Neuron (in vitro differentiated cells): ENCODE results near the gene CDON.
A peak's percentile ranks its signal among the peaks of the same experiment; 100 is the strongest.

Experiments
- H2AFZ ChIP-seq: one replicate; pipeline ENCODE4 v1.6.1; 2013; ENCODE audit warnings: low read depth, mild to moderate bottlenecking, inconsistent platforms, low read length, moderate library complexity
- H3K27me3 ChIP-seq: one replicate; pipeline ENCODE4 v1.6.1; 2013; ENCODE audit warnings: low read length; ENCODE audit not compliant: insufficient read depth
- H3K36me3 ChIP-seq: one replicate; pipeline ENCODE4 v1.6.1; 2013; ENCODE audit warnings: low read length; ENCODE audit not compliant: insufficient read depth
- H3K4me1 ChIP-seq: one replicate; pipeline ENCODE4 v1.6.1; 2013; ENCODE audit warnings: low read length; ENCODE audit not compliant: insufficient read depth
- H3K4me3 ChIP-seq: 2 replicates; pipeline ENCODE4 v1.5.1; 2013; ENCODE audit warnings: mild to moderate bottlenecking, low read length, moderate library complexity
- H3K9me3 ChIP-seq: one replicate; pipeline ENCODE4 v1.6.1; 2013; ENCODE audit warnings: low read length

CDON gene

GRCh38 chr11:126062679-126063506 lies at the start of gene CDON:
CDON (minus strand) TSS chr11:126062866; CDS start chr11:126023476, 39,390 bp downstream.
- Histone ChIP-seq H3K9me3 (no peaks in the 10 kb centered on the region), H3K4me1 (peaks cover 40% of the 10 kb centered on the region), H3K4me3 (peak within 1 kb of the TSS; percentile 60), H3K36me3 (no peaks in the 10 kb centered on the region), H2AFZ (peak within 1 kb of the TSS; percentile 85), H3K27me3 (no peaks in the 10 kb centered on the region)

DNA sequence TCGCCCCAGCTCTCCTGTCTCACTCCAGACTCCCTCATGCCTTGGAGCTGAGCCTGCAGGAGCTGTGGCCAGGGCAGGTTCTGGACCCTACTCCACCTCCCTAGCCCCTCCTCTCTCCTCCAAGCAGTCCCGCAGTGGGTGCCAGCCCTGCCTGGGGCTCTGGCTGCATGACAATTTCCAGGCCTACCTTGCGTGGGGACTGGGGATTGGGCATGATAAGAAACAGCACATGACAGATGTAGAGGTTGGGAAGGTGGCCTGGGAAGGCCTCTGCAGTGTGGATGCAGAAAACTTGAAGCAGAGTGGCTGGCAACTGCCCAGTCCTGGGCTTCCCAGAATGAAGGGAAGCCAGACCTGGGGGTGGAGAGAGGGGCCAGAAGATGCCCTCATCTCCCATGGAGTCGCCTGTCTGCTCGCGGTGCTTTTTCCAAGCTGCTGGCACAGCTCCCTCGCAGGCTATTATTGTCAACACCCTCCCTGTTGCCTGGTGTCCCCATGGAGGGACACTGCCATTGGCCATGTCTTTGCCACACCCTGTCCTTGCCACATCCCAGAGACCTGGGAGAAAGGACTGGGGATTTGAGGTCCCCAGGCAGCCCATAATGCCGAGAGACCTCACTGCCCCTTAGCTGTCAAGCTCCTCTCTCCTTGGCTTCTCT lies 48.9 kb upstream of the CDON start:
- peaks cover 9% of the 10 kb centered on the region for H3K4me1 ChIP-seq
- peaks cover 62% of the 10 kb centered on the region for H3K27me3 ChIP-seq
- no peak overlapping the region for H2AFZ ChIP-seq
- H3K4me3 ChIP-seq = no peak overlapping the region
- no peaks in the 10 kb centered on the region for H3K9me3 ChIP-seq
- no peaks in the 10 kb centered on the region for H3K36me3 ChIP-seq

- peaks cover 9% of the 10 kb centered on the region for H3K4me1 ChIP-seq
- H3K9me3 ChIP-seq = no peaks in the 10 kb centered on the region
- no peak overlapping the region for H2AFZ ChIP-seq
- no peaks in the 10 kb centered on the region for H3K36me3 ChIP-seq
- no peak overlapping the region for H3K4me3 ChIP-seq
- H3K27me3 ChIP-seq = peaks cover 51% of the 10 kb centered on the region
Observed at GRCh38 chr11:126109941-126110731, 47.5 kb upstream of the CDON start.

DNA sequence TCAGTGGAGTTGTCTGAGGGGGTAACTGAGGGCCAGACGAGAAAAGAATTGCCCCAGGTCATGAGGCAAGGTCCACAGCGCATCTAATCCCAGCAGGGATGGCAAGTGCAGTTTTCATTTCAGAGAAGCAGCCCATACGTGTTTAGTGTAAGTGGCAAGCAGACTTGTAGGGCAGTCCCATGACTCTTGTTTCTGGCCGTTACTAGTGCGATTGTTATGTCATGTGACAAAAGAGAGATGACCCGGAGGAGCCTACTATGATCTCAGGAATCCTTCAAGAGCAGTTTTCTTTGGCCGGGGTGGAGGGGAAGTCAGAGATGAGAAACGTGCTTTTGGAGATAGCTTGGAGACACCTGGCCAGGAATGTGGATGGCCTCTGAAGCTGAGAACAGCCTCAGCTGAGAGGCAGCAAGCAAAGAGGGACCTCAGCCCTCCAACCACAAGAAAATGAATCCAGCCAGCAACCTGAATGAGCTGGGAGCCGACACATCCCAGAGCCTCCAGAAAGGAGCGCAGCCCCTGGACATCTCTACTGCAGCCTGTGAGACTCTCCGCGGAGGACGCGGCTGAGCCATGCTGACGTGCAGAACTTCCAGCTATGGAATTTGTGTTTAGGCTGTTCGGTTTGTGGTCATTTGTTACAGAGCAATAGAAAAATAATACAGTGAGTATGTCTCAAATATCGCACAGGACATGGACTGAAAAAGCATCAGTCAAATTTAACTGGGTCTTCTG lies 44.1 kb upstream of the CDON start:
- H3K4me3 ChIP-seq = no peak overlapping the region
- no peaks in the 10 kb centered on the region for H3K9me3 ChIP-seq
- no peaks in the 10 kb centered on the region for H3K36me3 ChIP-seq
- no peak overlapping the region for H2AFZ ChIP-seq
- peaks cover 17% of the 10 kb centered on the region for H3K4me1 ChIP-seq
- peaks cover 28% of the 10 kb centered on the region for H3K27me3 ChIP-seq

GRCh38 chr11:126105748-126106080 lies 43.0 kb upstream of the CDON start:
- H3K4me3 ChIP-seq = no peak overlapping the region
- H3K36me3 ChIP-seq = no peaks in the 10 kb centered on the region
- H3K4me1 ChIP-seq = peaks cover 27% of the 10 kb centered on the region
- H2AFZ ChIP-seq = no peak overlapping the region
- peaks cover 27% of the 10 kb centered on the region for H3K27me3 ChIP-seq
- H3K9me3 ChIP-seq = no peaks in the 10 kb centered on the region

DNA sequence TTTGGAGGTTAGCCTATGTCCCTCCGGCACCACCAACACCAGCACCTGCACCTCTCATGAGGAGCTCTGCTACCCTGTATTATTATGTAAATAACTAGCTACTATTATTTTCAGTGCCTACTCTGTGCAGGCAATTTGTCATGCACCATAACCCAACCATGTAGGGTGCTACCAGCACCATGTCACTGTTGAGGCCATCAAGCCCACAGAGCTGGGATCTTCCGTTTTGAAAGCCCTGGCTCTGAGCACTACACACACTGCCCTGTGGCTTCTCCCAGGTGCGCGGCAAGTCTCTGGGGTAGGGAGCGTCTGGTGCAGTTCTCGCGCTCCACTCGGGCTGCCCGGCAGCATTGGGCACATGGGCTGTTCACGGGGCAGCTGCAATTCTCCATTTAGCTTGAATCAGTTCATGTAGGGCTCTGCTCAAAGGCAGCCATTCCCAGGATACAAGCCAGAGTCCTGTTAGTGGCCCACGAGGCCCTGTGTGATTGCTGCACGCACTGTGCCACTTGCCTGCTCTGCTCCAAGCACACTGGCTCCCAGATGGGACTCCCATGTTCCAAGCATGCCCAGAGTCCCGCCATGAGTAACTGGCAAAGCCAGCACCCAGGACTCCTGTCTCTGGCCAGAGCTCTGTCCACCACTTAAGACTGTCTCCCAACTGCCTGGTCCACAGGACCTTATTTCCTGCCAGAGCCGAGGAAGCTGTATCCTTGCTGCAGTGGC lies 42.5 kb upstream of the CDON start:
- peaks cover 32% of the 10 kb centered on the region for H3K4me1 ChIP-seq
- peaks cover 24% of the 10 kb centered on the region for H3K27me3 ChIP-seq

GRCh38 chr11:126104420-126104819 lies 41.8 kb upstream of the CDON start:
- H3K9me3 ChIP-seq = no peaks in the 10 kb centered on the region
- H3K27me3 ChIP-seq = peaks cover 21% of the 10 kb centered on the region
- peaks cover 37% of the 10 kb centered on the region for H3K4me1 ChIP-seq
- no peaks in the 10 kb centered on the region for H3K36me3 ChIP-seq
- no peak overlapping the region for H3K4me3 ChIP-seq
- no peak overlapping the region for H2AFZ ChIP-seq

More for the DNA sequence above, 42.5 kb upstream of the CDON start:
- Histone ChIP-seq H3K4me3 (no peak overlapping the region), H2AFZ (no peak overlapping the region), H3K9me3 (no peaks in the 10 kb centered on the region), H3K36me3 (no peaks in the 10 kb centered on the region)

- Histone ChIP-seq H3K4me1 (peaks cover 37% of the 10 kb centered on the region), H3K9me3 (no peaks in the 10 kb centered on the region), H3K27me3 (peaks cover 25% of the 10 kb centered on the region)
Observed at GRCh38 chr11:126103150-126103549, 40.5 kb upstream of the CDON start.

GRCh38 chr11:126102436-126102981 lies 39.8 kb upstream of the CDON start:
- Histone ChIP-seq H3K9me3 (no peaks in the 10 kb centered on the region), H3K4me3 (no peak overlapping the region), H3K27me3 (peaks cover 28% of the 10 kb centered on the region), H2AFZ (no peak overlapping the region), H3K4me1 (peaks cover 37% of the 10 kb centered on the region), H3K36me3 (no peaks in the 10 kb centered on the region)

More at GRCh38 chr11:126103150-126103549, 40.5 kb upstream of the CDON start:
- Histone ChIP-seq H2AFZ (no peak overlapping the region), H3K4me3 (no peak overlapping the region), H3K36me3 (no peaks in the 10 kb centered on the region)

- H3K27me3 ChIP-seq = peaks cover 28% of the 10 kb centered on the region
- H3K36me3 ChIP-seq = no peaks in the 10 kb centered on the region
- no peak overlapping the region for H3K4me3 ChIP-seq
- H2AFZ ChIP-seq = no peak overlapping the region
- no peaks in the 10 kb centered on the region for H3K9me3 ChIP-seq
- H3K4me1 ChIP-seq = peaks cover 37% of the 10 kb centered on the region
Observed at GRCh38 chr11:126101930-126102283, 39.2 kb upstream of the CDON start.

GRCh38 chr11:126101251-126101929 lies 38.7 kb upstream of the CDON start:
- no peak overlapping the region for H2AFZ ChIP-seq
- H3K9me3 ChIP-seq = no peaks in the 10 kb centered on the region
- peaks cover 37% of the 10 kb centered on the region for H3K4me1 ChIP-seq

More at GRCh38 chr11:126101251-126101929, 38.7 kb upstream of the CDON start:
- H3K4me3 ChIP-seq = no peak overlapping the region
- H3K36me3 ChIP-seq = no peaks in the 10 kb centered on the region
- H3K27me3 ChIP-seq = peaks cover 28% of the 10 kb centered on the region
